ENCODE data around the gene MRPL37. TPM values are rescaled to one million over a fixed set of nuclear protein-coding genes. Genes with fewer than 3 reads are reported as not detected.
"Not testable (repeated sequence)": the region's sequence is repeated elsewhere in the genome, so short reads cannot be mapped to it uniquely, and the experiment has no call there.

Gene MRPL37
- total RNA-seq, 6 experiments from 2014 or later: 56.2 to 108 (median 73.4) TPM

DNA sequence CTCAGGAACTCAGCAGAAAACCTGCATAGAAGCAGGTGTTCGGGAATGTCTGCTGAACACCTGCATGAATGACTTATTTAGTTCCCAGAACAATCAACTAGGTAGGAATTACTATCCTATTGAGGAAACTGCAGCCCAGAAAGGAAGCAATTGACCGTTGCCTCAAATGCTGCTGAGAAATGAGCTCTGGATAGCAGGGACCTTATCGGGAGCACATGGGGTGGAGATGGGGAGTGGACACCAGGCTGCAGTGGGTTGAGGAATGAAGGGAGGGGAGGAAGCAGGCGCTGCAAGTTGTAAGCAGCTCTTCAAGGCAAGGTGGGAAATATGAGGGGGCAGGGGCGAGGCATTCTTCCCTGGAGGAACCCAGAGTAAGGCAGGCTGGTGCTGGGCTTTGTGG lies 36.4 kb upstream of the MRPL37 start:
- H3K4me1 ChIP-seq: no peaks in the 10 kb centered on the region
- ATAC-seq (no peak), DNase-seq (no peak)
- no peaks in the 10 kb centered on the region for H3K9me3 ChIP-seq
- TF ChIP-seq, protein P1, sequence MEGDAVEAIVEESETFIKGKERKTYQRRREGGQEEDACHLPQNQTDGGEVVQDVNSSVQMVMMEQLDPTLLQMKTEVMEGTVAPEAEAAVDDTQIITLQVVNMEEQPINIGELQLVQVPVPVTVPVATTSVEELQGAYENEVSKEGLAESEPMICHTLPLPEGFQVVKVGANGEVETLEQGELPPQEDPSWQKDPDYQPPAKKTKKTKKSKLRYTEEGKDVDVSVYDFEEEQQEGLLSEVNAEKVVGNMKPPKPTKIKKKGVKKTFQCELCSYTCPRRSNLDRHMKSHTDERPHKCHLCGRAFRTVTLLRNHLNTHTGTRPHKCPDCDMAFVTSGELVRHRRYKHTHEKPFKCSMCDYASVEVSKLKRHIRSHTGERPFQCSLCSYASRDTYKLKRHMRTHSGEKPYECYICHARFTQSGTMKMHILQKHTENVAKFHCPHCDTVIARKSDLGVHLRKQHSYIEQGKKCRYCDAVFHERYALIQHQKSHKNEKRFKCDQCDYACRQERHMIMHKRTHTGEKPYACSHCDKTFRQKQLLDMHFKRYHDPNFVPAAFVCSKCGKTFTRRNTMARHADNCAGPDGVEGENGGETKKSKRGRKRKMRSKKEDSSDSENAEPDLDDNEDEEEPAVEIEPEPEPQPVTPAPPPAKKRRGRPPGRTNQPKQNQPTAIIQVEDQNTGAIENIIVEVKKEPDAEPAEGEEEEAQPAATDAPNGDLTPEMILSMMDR (IDR thresholded peaks at IDR 0.05): no peak
- no peak for TF ChIP-seq POLR2A (IDR thresholded peaks at IDR 0.05)
- no peak overlapping the region for H3K4me3 ChIP-seq
- H3K27ac ChIP-seq: no peak overlapping the region
- no peaks in the 10 kb centered on the region for H3K36me3 ChIP-seq
- WGBS (ENCODE audit: insufficient coverage, low coverage, low lambda C conversion rate, missing lambda C conversion rate): 75% methylated on average over 4 of the region's 5 CpGs
- H3K27me3 ChIP-seq: no peaks in the 10 kb centered on the region
- intact Hi-C loops (cut with DNase I): no loop called here

DNA sequence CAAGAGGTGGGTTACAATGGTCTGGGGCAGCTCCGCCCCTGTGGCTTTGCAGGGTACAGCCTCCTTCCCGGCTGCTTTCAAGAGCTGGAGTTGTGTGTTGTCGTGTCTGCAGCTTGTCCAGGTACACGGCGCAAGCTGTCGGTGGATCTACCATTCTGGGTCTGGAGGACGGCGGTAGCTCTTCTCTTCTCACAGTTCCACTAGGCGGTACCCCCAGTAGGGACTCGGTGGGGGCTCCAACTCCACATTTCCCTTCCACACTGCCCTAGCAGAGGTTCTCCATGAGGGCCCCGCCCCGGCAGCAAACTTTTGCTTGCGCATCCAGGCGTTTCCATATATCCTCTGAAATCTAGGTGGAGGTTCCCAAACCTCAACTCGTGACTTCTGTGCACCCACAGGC lies 34.8 kb upstream of the MRPL37 start:
- no peaks in the 10 kb centered on the region for H3K4me1 ChIP-seq
- no peak overlapping the region for H3K4me3 ChIP-seq
- no peak for TF ChIP-seq POLR2A (IDR thresholded peaks at IDR 0.05)
- TF ChIP-seq, protein P1 (IDR thresholded peaks at IDR 0.05): no peak
- ATAC-seq (no peak), DNase-seq (no peak)
- no peaks in the 10 kb centered on the region for H3K36me3 ChIP-seq
- intact Hi-C loops (cut with DNase I): no loop called here
- H3K27ac ChIP-seq: no peak overlapping the region
- WGBS (ENCODE audit: insufficient coverage, low coverage, low lambda C conversion rate, missing lambda C conversion rate): no CpG with 5 or more reads among the region's 15 CpGs
- H3K27me3 ChIP-seq: no peaks in the 10 kb centered on the region
- H3K9me3 ChIP-seq: no peaks in the 10 kb centered on the region

DNA sequence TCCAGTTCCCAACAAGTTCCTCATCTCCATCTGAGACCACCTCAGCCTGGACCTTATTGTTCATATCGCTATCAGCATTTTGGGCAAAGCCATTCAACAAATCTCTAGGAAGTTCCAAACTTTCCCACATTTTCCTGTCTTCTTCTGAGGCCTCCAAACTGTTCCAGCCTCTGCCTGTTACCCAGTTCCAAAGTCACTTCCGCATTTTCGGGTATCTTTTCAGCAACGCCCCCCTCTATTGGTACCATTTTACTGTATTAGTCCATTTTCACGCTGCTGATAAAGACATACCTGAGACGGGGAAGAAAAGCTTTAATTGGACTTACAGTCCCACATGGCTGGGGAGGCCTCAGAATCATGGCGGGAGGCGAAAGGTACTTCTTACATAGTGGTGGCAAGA lies 33.6 kb upstream of the MRPL37 start:
- ATAC-seq; H3K27ac ChIP-seq; H3K9me3 ChIP-seq; H3K4me3 ChIP-seq; intact Hi-C loops (cut with DNase I); H3K27me3 ChIP-seq; DNase-seq; H3K4me1 ChIP-seq; H3K36me3 ChIP-seq: not testable (repeated sequence)
- WGBS (ENCODE audit: insufficient coverage, low coverage, low lambda C conversion rate, missing lambda C conversion rate): 88% methylated on average over 8 of the region's 8 CpGs

DNA sequence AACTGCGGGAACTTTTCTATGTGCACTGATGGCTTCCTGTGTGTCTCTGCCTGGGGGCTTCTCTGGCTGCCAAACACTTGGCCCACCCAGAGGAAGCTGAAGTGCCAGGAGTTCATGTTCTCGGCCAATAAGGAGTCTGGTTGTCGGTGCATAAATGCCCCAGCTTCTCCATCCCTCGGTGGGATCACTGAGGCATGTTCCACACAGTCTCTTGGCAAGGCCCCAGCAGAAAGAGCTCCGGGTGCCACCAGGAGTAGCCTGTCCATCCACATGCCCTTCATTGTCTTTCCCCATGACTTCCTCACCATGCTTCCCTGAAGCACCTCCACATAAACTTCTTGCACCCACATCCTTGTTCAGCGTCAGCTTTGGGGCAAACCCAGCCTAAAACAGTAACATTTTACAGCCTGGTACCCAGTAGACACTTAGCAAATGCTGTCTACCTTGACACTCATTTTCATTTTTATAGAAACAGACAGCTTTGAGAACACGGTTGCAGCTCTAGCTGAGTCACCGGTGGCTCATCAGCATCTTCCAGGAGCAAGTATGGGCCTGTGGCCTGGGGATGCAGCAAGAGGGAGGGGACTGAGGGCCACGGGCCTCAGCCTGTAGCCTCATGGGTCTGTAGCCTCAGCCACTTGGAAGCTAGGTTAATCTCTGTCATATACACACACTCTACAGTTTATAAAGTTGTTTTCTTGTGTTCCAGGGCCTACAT lies 32.4 kb upstream of the MRPL37 start:
- no peak for DNase-seq
- intact Hi-C loops (cut with DNase I): no loop called here
- WGBS (ENCODE audit: insufficient coverage, low coverage, low lambda C conversion rate, missing lambda C conversion rate): 71% methylated on average over 4 of the region's 9 CpGs
- Histone ChIP-seq H3K27me3 (no peaks in the 10 kb centered on the region), H3K9me3 (no peaks in the 10 kb centered on the region), H3K4me1 (peaks cover 0 to 2% (median 0%) of the 10 kb centered on the region in 4 donors), H3K4me3 (no peak overlapping the region), H3K27ac (no peak overlapping the region), H3K36me3 (no peaks in the 10 kb centered on the region)
- TF ChIP-seq POLR2A (IDR thresholded peaks at IDR 0.05): no peak
- TF ChIP-seq, protein P1 (IDR thresholded peaks at IDR 0.05): no peak
- ATAC-seq: no peak

DNA sequence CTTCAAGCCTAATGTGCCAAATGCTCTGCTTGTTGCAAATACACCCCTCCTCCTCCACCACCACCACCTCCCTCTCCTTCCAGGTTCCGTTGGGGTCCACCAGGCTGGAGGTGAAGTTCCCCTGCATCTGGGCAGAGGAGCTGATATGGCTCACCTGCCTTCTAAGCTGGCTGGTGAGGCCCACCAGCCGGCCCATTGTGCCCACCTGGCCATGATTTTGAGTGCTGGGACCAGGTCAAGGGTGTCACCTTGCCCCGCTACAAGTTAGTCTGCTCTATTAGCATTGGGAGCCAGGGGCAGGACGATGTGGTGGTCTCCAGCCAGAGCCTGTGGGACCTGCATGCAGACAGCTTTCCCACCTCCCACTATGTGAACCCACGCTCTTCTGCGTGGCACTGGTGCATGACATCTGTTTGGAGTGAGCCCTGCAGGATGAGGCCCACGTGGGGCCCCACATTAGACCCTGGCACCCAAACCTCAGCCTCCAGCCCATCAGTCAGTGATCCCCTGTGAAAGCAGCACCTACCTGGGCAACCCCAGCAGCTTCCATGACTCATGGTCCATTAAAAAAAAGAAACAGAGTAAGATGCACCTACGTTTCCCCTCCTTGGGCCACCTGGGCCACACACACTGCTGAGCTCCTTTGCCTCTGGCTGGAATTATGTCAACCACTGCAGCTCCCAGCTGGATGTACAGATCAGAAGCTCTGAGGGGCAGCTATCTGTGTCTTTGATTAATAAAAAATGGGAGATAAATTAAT lies 31.6 kb upstream of the MRPL37 start:
- Histone ChIP-seq H3K27ac (no peak overlapping the region), H3K4me3 (no peak overlapping the region), H3K9me3 (no peaks in the 10 kb centered on the region), H3K36me3 (no peaks in the 10 kb centered on the region), H3K27me3 (no peaks in the 10 kb centered on the region), H3K4me1 (peaks cover 0 to 10% (median 0%) of the 10 kb centered on the region in 4 donors)
- no peak for DNase-seq
- no peak for TF ChIP-seq POLR2A (IDR thresholded peaks at IDR 0.05)
- TF ChIP-seq, protein P1 (IDR thresholded peaks at IDR 0.05): no peak
- no peak for ATAC-seq
- intact Hi-C loops (cut with DNase I): no loop called here
- WGBS (ENCODE audit: insufficient coverage, low coverage, low lambda C conversion rate, missing lambda C conversion rate): 56% methylated on average over 1 of the region's 8 CpGs

Data from right lobe of liver (tissue), 6 donors.